ENCODE results near the gene TEDC1. TPM values are rescaled to one million over a fixed set of nuclear protein-coding genes. Genes with fewer than 3 reads are reported as not detected.

TEDC1 gene
- polyA plus RNA-seq, 1 of the 3 experiments (the other 2 are of a cell fraction): 13.4 TPM

GRCh38 chr14:105540811-105541210 is 49.8 kb downstream of the TEDC1 start:
- CTCF ChIA-PET: interaction anchor here (0.7 to 1.4 kb wide), 2 partner anchors 15 to 24 kb away, joined by 3 to 4 read pairs; no protein-coding TSS in a partner anchor

More at GRCh38 chr14:105540811-105541210, 49.8 kb downstream of the TEDC1 start:
- Histone ChIP-seq H3K9me2 (no peaks in the 10 kb centered on the region), H3F3A (replicated peaks; ENCODE audit: insufficient read depth) (no peaks in the 10 kb centered on the region), H3K4me1 (ENCODE audit: control insufficient read depth in 1 of 2, insufficient read depth in 2 of 2, low read depth in 1 of 2, low read length in 1 of 2) (no peaks in the 10 kb centered on the region; a peak in 1 of 4 replicates), H3K27ac (ENCODE audit: low read depth in 2 of 2, low read length in 1 of 2) (no peak overlapping the region), H3K9me3 (peaks cover 8% of the 10 kb centered on the region; the same call in 1 of the 2 replicates), H3K9ac (no peak overlapping the region), H3K79me2 (ENCODE audit: insufficient read depth) (no peaks in the 10 kb centered on the region), H3K36me3 (replicated peaks in 1 of 2; ENCODE audit: control insufficient read depth in 1 of 2, insufficient read depth in 2 of 2, low read length in 1 of 2) (no peaks in the 10 kb centered on the region), H2AFZ (ENCODE audit: low read depth) (no peak overlapping the region), H3K4me3 (ENCODE audit: low read depth in 2 of 2, low read length in 1 of 2) (no peak overlapping the region), H4K20me1 (ENCODE audit: insufficient read depth) (no peaks in the 10 kb centered on the region), H3K27me3 (ENCODE audit: insufficient read depth) (peaks cover 10% of the 10 kb centered on the region; the same call in 1 of the 2 replicates), H3K4me2 (no peak overlapping the region)
- TF ChIP-seq MXI1 (IDR thresholded peaks at IDR 0.05; ENCODE audit: low read depth, low read length): no peak
- no peak for TF ChIP-seq GABPA (IDR thresholded peaks at IDR 0.05; ENCODE audit: low read depth)
- TF ChIP-seq RAD21 (IDR thresholded peaks at IDR 0.05; ENCODE audit: low read length): no peak
- TF ChIP-seq MEF2A (IDR thresholded peaks at IDR 0.05; ENCODE audit: borderline replicate concordance, low read depth): no peak
- no peak for TF ChIP-seq REST (IDR thresholded peaks at IDR 0.05; ENCODE audit: low read depth, low read length)
- TF ChIP-seq CTCF (IDR thresholded peaks at IDR 0.05): no peak
- no peak for TF ChIP-seq EZH2phosphoT487 (IDR thresholded peaks at IDR 0.05; ENCODE audit: borderline replicate concordance, low read depth)
- TF ChIP-seq SIN3A (IDR thresholded peaks at IDR 0.05; ENCODE audit: borderline replicate concordance, low read depth, low read length): no peak
- TF ChIP-seq YY1 (IDR thresholded peaks at IDR 0.05; ENCODE audit: low read depth): no peak
- no peak for TF ChIP-seq EP300 (IDR thresholded peaks at IDR 0.05; ENCODE audit: borderline replicate concordance in 1 of 2, low read depth in 1 of 2, low read length in 1 of 2)
- TF ChIP-seq FOSL2 (IDR thresholded peaks at IDR 0.05; ENCODE audit: borderline replicate concordance, low read depth): no peak
- TF ChIP-seq SMC3 (IDR thresholded peaks at IDR 0.05; ENCODE audit: low read depth, low read length): no peak
- no peak for TF ChIP-seq RFX5 (IDR thresholded peaks at IDR 0.05; ENCODE audit: low read length)
- no peak for TF ChIP-seq NRF1 (IDR thresholded peaks at IDR 0.05; ENCODE audit: low read depth, low read length)
- no peak for DNase-seq
- POLR2A ChIA-PET: no interaction called here
- 20% methylated on average over 9 of the region's 9 CpGs for WGBS (ENCODE audit: low lambda C conversion rate)

All from SK-N-SH (cell line).